GM23338 (cell line): ENCODE results near the gene MAS1L. TPM values are rescaled to one million over a fixed set of nuclear protein-coding genes. Genes with fewer than 3 reads are reported as not detected.

ENCODE experiments used
- ATAC-seq: fragments of 200-7000 bp; cut with Tn5 transposase; 3 replicates; pipeline ENCODE4 v1.9.1; 2020
- DNase-seq: peaks from one replicate; pipeline ENCODE4 v3.0.0-alpha.2; 2015; ENCODE audit warnings: low spot score
- H2AFZ ChIP-seq: fragments of 200-600 bp; sonication (generic); 2 replicates; pipeline ENCODE4 v1.8.0; 2016; ENCODE audit warnings: antibody characterized with exemption, mild to moderate bottlenecking, moderate library complexity
- H3F3A ChIP-seq: fragments of 200-600 bp; sonication (generic); replicated peaks from 2 replicates; pipeline ENCODE4 v1.8.0; 2017; ENCODE audit warnings: antibody characterized with exemption, mixed run types, low read depth
- H3K27ac ChIP-seq: fragments of 200-600 bp; sonication (generic); 2 replicates; pipeline ENCODE4 v1.6.1; 2016; ENCODE audit warnings: low read depth
- H3K27me3 ChIP-seq: fragments of 200-600 bp; sonication (generic); 2 replicates; pipeline ENCODE4 v1.8.0; 2016; ENCODE audit warnings: mild to moderate bottlenecking, mixed run types, moderate library complexity; ENCODE audit not compliant: insufficient read depth
- H3K36me3 ChIP-seq: fragments of 200-600 bp; sonication (generic); 2 replicates; pipeline ENCODE4 v1.8.0; 2016; ENCODE audit warnings: mild to moderate bottlenecking; ENCODE audit not compliant: insufficient read depth
- H3K4me1 ChIP-seq: fragments of 200-600 bp; sonication (generic); 2 replicates; pipeline ENCODE4 v1.8.0; 2016; ENCODE audit warnings: mild to moderate bottlenecking, moderate library complexity; ENCODE audit not compliant: insufficient read depth
- H3K4me2 ChIP-seq: fragments of 200-600 bp; sonication (generic); 2 replicates; pipeline ENCODE4 v1.7.1; 2017; ENCODE audit warnings: mixed run types
- H3K4me3 ChIP-seq: fragments of 200-600 bp; sonication (generic); 2 replicates; pipeline ENCODE4 v1.6.1; 2016; ENCODE audit warnings: mixed run types
- H3K79me2 ChIP-seq: fragments of 200-600 bp; sonication (generic); replicated peaks from 2 replicates; pipeline ENCODE4 v1.8.0; 2017; ENCODE audit warnings: mild to moderate bottlenecking; ENCODE audit not compliant: insufficient read depth
- H3K9me2 ChIP-seq: fragments of 200-600 bp; sonication (generic); 2 replicates; pipeline ENCODE4 v1.8.0; 2017; ENCODE audit not compliant: insufficient read depth
- H4K20me1 ChIP-seq: fragments of 200-600 bp; sonication (generic); replicated peaks from 2 replicates; pipeline ENCODE4 v1.8.0; 2017; ENCODE audit warnings: mild to moderate bottlenecking; ENCODE audit not compliant: insufficient read depth
- H3K27ac Mint-ChIP-seq: 2 replicates; pipeline ENCODE4 v1.8.0; 2020; ENCODE audit warnings: inconsistent platforms, mild to moderate bottlenecking, moderate library complexity, mixed read lengths
- H3K27me3 Mint-ChIP-seq: 3 replicates; pipeline ENCODE4 v1.8.0; 2022; ENCODE audit warnings: low read depth, mild to moderate bottlenecking, moderate library complexity, mixed read lengths, inconsistent platforms; ENCODE audit not compliant: insufficient read depth, poor library complexity
- H3K36me3 Mint-ChIP-seq: 3 replicates; pipeline ENCODE4 v1.8.0; 2021; ENCODE audit warnings: low read depth, mild to moderate bottlenecking, inconsistent platforms, moderate library complexity, mixed read lengths
- H3K4me1 Mint-ChIP-seq: 3 replicates; pipeline ENCODE4 v1.8.0; 2020; ENCODE audit warnings: mild to moderate bottlenecking, inconsistent platforms, mixed read lengths
- H3K4me3 Mint-ChIP-seq: 3 replicates; pipeline ENCODE4 v1.8.0; 2021; ENCODE audit warnings: moderate library complexity, mild to moderate bottlenecking, inconsistent platforms, mixed read lengths
- H3K9me3 Mint-ChIP-seq: 3 replicates; pipeline ENCODE4 v1.8.0; 2020; ENCODE audit warnings: moderate library complexity, mild to moderate bottlenecking, inconsistent platforms, mixed read lengths
- CREB1 ChIP-seq: fragments of 250-450 bp; sonication (Bioruptor Pico); IDR thresholded peaks from 2 replicates; pipeline ENCODE4 v1.5.0; 2020; ENCODE audit warnings: low read depth, mild to moderate bottlenecking, moderate library complexity
- EZH2 ChIP-seq: fragments of 200-600 bp; sonication (generic); IDR thresholded peaks from one replicate; pipeline ENCODE4 v1.8.0; 2017; ENCODE audit warnings: antibody characterized with exemption, mild to moderate bottlenecking, low read depth; ENCODE audit not compliant: unreplicated experiment
- EZH2phosphoT487 ChIP-seq: fragments of 200-600 bp; sonication (generic); IDR thresholded peaks from one replicate; pipeline ENCODE4 v1.8.1; 2018; ENCODE audit warnings: antibody characterized with exemption; ENCODE audit not compliant: unreplicated experiment
- JUNB ChIP-seq: IDR thresholded peaks from one replicate; pipeline ENCODE4 v1.6.1; 2016; ENCODE audit warnings: antibody characterized with exemption; ENCODE audit not compliant: unreplicated experiment
- NANOG ChIP-seq: IDR thresholded peaks from 2 replicates; pipeline ENCODE4 v1.6.1; 2016; ENCODE audit warnings: antibody characterized with exemption, borderline replicate concordance
- POLR2AphosphoS5 ChIP-seq: IDR thresholded peaks from 2 replicates; pipeline ENCODE4 v1.6.1; 2016; ENCODE audit warnings: antibody characterized with exemption, low read depth
- REST ChIP-seq: IDR thresholded peaks from one replicate; pipeline ENCODE4 v1.6.1; 2018; ENCODE audit warnings: antibody characterized with exemption; ENCODE audit not compliant: unreplicated experiment
- STAT1 ChIP-seq: IDR thresholded peaks from one replicate; pipeline ENCODE4 v1.6.1; 2016; ENCODE audit warnings: antibody characterized with exemption; ENCODE audit not compliant: unreplicated experiment
- ZNF114 ChIP-seq: fragments of 250-450 bp; sonication (Bioruptor Pico); IDR thresholded peaks from 2 replicates; pipeline ENCODE4 v1.5.0; 2020; ENCODE audit warnings: mild to moderate bottlenecking, moderate library complexity
- ZNF331 ChIP-seq: fragments of 250-450 bp; sonication (Bioruptor Pico); IDR thresholded peaks from 2 replicates; pipeline ENCODE4 v1.5.0; 2020; ENCODE audit warnings: low read depth, mild to moderate bottlenecking, moderate library complexity
- polyA plus RNA-seq: library from polyadenylated mRNA; unstranded; fragments of >200 nt; fragmentation: Nextera tagmentation; extraction: Ambion mirVana; gene quantifications from 2 replicates; pipeline ENCODE4 v1.2.1, GENCODE V29; 2016
- total RNA-seq: library from RNA; depleted of rRNA; stranded (reverse); fragments of >200 nt; shearing (Covaris generic); gene quantifications from 2 replicates; pipeline ENCODE4 v1.2.3, GENCODE V29; 2014
- TF ChIP-seq, protein P1 (sequence below): fragments of 250-450 bp; sonication (Bioruptor Pico); IDR thresholded peaks from 2 replicates; pipeline ENCODE4 v1.5.0; 2020; ENCODE audit warnings: mild to moderate bottlenecking, moderate library complexity
- TF ChIP-seq, protein P2 (sequence below), 2 experiments: fragments of 200-600 bp in 1 of 2; sonication (generic) in 1 of 2; conservative IDR thresholded peaks; 2 replicates each; pipeline versions ENCODE4 v1.5.1 to v1.6.1; 2016 to 2017; ENCODE audit warnings: antibody characterized with exemption in 2 of 2, low read depth in 2 of 2, mild to moderate bottlenecking in 2 of 2, moderate library complexity in 1 of 2

The MAS1L gene
- total and polyA plus RNA-seq, 2 experiments from 2014 or later, result not detected

DNA sequence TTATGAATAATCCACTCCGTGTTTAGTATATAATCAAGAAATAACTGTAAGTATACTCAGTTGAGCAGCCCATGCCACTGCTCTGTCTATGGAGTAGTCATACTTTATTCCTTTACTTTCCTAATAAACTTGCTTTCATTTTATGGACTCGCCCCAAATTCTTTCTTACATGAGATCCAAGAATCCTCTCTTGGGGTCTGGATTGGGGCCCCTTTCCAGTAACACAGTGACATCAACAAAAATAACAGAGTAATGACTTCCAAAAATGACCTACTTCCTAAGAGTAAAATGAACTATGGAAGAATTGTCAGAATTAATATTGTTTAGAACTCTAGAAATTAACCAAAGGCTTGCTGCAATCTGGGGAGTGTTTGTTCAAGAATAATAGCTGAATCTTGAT lies 22.0 kb downstream of the MAS1L start:
- no peak overlapping the region for H3K4me3 Mint-ChIP-seq
- H3K4me2 ChIP-seq, result no peak overlapping the region

More for the DNA sequence above, 22.0 kb downstream of the MAS1L start:
- H3K27ac ChIP-seq, result no peak overlapping the region
- H3K4me1 ChIP-seq, result no peaks in the 10 kb centered on the region
- H3K27ac Mint-ChIP-seq, result no peak overlapping the region
- H2AFZ ChIP-seq, result no peak overlapping the region
- 0 out of 3 replicates have a peak, but pooled peaks cover 2% of the 10 kb centered on the region for H3K4me1 Mint-ChIP-seq
- no peaks in the 10 kb centered on the region for H3K79me2 ChIP-seq
- H3K27me3 ChIP-seq, result no peaks in the 10 kb centered on the region
- peaks cover 2% of the 10 kb centered on the region for H3K27me3 Mint-ChIP-seq
- H3K36me3 Mint-ChIP-seq, result no peaks in the 10 kb centered on the region
- DNase-seq (no peak), ATAC-seq (no peak)
- no peaks in the 10 kb centered on the region for H3K9me3 Mint-ChIP-seq
- H3F3A ChIP-seq, result no peaks in the 10 kb centered on the region
- no peak overlapping the region for H3K4me3 ChIP-seq
- H3K9me2 ChIP-seq, result peaks cover 23% of the 10 kb centered on the region
- TF ChIP-seq NANOG (no peak), EZH2 (no peak), STAT1 (no peak), ZNF331 (no peak), EZH2phosphoT487 (no peak), POLR2AphosphoS5 (no peak), JUNB (no peak), REST (no peak), ZNF114 (CRISPR knock-in tag) (no peak), CREB1 (CRISPR knock-in tag) (no peak)
- TF ChIP-seq, protein P1, sequence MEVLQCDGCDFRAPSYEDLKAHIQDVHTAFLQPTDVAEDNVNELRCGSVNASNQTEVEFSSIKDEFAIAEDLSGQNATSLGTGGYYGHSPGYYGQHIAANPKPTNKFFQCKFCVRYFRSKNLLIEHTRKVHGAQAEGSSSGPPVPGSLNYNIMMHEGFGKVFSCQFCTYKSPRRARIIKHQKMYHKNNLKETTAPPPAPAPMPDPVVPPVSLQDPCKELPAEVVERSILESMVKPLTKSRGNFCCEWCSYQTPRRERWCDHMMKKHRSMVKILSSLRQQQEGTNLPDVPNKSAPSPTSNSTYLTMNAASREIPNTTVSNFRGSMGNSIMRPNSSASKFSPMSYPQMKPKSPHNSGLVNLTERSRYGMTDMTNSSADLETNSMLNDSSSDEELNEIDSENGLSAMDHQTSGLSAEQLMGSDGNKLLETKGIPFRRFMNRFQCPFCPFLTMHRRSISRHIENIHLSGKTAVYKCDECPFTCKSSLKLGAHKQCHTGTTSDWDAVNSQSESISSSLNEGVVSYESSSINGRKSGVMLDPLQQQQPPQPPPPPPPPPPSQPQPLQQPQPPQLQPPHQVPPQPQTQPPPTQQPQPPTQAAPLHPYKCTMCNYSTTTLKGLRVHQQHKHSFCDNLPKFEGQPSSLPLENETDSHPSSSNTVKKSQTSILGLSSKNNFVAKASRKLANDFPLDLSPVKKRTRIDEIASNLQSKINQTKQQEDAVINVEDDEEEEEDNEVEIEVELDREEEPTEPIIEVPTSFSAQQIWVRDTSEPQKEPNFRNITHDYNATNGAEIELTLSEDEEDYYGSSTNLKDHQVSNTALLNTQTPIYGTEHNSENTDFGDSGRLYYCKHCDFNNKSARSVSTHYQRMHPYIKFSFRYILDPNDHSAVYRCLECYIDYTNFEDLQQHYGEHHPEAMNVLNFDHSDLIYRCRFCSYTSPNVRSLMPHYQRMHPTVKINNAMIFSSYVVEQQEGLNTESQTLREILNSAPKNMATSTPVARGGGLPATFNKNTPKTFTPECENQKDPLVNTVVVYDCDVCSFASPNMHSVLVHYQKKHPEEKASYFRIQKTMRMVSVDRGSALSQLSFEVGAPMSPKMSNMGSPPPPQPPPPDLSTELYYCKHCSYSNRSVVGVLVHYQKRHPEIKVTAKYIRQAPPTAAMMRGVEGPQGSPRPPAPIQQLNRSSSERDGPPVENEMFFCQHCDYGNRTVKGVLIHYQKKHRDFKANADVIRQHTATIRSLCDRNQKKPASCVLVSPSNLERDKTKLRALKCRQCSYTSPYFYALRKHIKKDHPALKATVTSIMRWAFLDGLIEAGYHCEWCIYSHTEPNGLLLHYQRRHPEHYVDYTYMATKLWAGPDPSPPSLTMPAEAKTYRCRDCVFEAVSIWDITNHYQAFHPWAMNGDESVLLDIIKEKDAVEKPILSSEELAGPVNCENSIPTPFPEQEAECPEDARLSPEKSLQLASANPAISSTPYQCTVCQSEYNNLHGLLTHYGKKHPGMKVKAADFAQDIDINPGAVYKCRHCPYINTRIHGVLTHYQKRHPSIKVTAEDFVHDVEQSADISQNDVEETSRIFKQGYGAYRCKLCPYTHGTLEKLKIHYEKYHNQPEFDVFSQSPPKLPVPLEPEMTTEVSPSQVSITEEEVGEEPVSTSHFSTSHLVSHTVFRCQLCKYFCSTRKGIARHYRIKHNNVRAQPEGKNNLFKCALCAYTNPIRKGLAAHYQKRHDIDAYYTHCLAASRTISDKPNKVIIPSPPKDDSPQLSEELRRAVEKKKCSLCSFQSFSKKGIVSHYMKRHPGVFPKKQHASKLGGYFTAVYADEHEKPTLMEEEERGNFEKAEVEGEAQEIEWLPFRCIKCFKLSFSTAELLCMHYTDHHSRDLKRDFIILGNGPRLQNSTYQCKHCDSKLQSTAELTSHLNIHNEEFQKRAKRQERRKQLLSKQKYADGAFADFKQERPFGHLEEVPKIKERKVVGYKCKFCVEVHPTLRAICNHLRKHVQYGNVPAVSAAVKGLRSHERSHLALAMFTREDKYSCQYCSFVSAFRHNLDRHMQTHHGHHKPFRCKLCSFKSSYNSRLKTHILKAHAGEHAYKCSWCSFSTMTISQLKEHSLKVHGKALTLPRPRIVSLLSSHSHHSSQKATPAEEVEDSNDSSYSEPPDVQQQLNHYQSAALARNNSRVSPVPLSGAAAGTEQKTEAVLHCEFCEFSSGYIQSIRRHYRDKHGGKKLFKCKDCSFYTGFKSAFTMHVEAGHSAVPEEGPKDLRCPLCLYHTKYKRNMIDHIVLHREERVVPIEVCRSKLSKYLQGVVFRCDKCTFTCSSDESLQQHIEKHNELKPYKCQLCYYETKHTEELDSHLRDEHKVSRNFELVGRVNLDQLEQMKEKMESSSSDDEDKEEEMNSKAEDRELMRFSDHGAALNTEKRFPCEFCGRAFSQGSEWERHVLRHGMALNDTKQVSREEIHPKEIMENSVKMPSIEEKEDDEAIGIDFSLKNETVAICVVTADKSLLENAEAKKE, result no peak
- TF ChIP-seq, protein P2, sequence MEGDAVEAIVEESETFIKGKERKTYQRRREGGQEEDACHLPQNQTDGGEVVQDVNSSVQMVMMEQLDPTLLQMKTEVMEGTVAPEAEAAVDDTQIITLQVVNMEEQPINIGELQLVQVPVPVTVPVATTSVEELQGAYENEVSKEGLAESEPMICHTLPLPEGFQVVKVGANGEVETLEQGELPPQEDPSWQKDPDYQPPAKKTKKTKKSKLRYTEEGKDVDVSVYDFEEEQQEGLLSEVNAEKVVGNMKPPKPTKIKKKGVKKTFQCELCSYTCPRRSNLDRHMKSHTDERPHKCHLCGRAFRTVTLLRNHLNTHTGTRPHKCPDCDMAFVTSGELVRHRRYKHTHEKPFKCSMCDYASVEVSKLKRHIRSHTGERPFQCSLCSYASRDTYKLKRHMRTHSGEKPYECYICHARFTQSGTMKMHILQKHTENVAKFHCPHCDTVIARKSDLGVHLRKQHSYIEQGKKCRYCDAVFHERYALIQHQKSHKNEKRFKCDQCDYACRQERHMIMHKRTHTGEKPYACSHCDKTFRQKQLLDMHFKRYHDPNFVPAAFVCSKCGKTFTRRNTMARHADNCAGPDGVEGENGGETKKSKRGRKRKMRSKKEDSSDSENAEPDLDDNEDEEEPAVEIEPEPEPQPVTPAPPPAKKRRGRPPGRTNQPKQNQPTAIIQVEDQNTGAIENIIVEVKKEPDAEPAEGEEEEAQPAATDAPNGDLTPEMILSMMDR (conservative IDR thresholded peaks at IDR 0.05; ENCODE audit: low read depth in 2 of 2), result no peak
- no peaks in the 10 kb centered on the region for H3K36me3 ChIP-seq
- no peaks in the 10 kb centered on the region for H4K20me1 ChIP-seq
